ENCODE data around the gene IL1RAPL1. TPM values are rescaled to one million over a fixed set of nuclear protein-coding genes. Genes with fewer than 3 reads are reported as not detected.

The IL1RAPL1 gene
- polyA plus RNA-seq, 1 of the 3 experiments (the other 2 are of a cell fraction) = 2.8 TPM

DNA sequence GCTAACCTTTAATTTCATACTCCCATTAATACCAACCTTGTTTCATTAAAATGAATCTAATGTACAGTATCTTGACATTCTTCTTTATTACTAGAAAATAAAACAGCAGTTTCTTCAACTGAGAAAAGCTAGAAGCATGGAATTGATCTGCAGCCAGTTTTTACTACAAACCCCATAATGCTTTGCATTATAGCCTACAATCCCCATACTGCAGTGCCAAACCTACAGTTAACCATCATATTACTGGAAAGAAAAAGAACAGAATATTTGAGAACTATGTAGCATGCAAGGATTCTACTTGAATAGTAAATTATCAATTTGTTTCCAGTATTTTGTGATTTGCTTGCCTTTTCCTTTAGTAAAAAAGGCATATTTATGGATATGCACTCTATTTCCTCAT lies 3.2 kb upstream of the IL1RAPL1 start:
- no peak for TF ChIP-seq RFX5 (IDR thresholded peaks at IDR 0.05; ENCODE audit: low read length)
- no peak for TF ChIP-seq USF1 (IDR thresholded peaks at IDR 0.05; ENCODE audit: borderline replicate concordance, low read depth)
- no peak for TF ChIP-seq EZH2phosphoT487 (IDR thresholded peaks at IDR 0.05; ENCODE audit: borderline replicate concordance, low read depth)
- H3K27me3 ChIP-seq (ENCODE audit: insufficient read depth) = peaks cover 49% of the 10 kb centered on the region
- DNase-seq = no peak
- no peaks in the 10 kb centered on the region for H3K36me3 ChIP-seq (replicated peaks in 1 of 2; ENCODE audit: control insufficient read depth in 1 of 2, insufficient read depth in 2 of 2, low read length in 1 of 2)
- no peak overlapping the region for H3K9ac ChIP-seq
- H3K4me2 ChIP-seq = no peak overlapping the region
- no peaks in the 10 kb centered on the region for H3F3A ChIP-seq (replicated peaks; ENCODE audit: insufficient read depth)
- no peaks in the 10 kb centered on the region for H4K20me1 ChIP-seq (ENCODE audit: insufficient read depth)
- ChIA-PET CTCF (no interaction called here), POLR2A (no interaction called here)
- no peak overlapping the region for H3K27ac ChIP-seq (ENCODE audit: low read depth in 2 of 2, low read length in 1 of 2)
- no peaks in the 10 kb centered on the region for H3K4me1 ChIP-seq (ENCODE audit: control insufficient read depth in 1 of 2, insufficient read depth in 2 of 2, low read depth in 1 of 2, low read length in 1 of 2)
- H3K79me2 ChIP-seq (ENCODE audit: insufficient read depth) = no peaks in the 10 kb centered on the region
- 0 out of 2 replicates have a peak, but pooled peaks cover 3% of the 10 kb centered on the region for H3K9me2 ChIP-seq
- no peak overlapping the region for H3K4me3 ChIP-seq (ENCODE audit: low read depth in 2 of 2, low read length in 1 of 2)
- H2AFZ ChIP-seq (ENCODE audit: low read depth) = no peak overlapping the region
- H3K9me3 ChIP-seq = no peaks in the 10 kb centered on the region

DNA sequence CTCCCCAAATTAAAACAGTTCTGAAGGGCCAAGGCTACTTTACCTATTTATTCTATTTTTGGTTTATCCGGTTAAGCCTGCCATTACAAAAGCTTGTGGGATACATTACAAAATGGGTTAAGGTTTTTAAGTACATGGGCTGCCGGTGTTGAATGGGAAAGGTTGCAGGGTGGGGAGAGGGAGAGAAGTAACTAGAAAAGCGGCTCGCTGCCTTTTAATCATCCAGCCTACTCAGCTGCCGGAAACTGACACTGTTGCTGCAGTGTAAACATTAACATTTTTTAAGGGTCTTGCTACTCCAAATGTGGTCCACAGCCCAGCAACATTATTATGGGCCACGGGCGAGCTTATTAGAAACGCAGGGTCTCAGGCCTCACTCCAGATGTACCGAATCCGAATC lies 1.5 kb upstream of the IL1RAPL1 start:
- no peak overlapping the region for H3K4me2 ChIP-seq
- H3K79me2 ChIP-seq (ENCODE audit: insufficient read depth) = no peaks in the 10 kb centered on the region
- ChIA-PET CTCF (interaction anchor here (0.6 kb wide), 1 partner anchor 30 kb away, joined by 3 read pairs; no protein-coding TSS in a partner anchor), POLR2A (no interaction called here)
- no peak for TF ChIP-seq CHD2 (IDR thresholded peaks at IDR 0.05; ENCODE audit: low read length, partially characterized antibody)
- no peak for TF ChIP-seq EZH2phosphoT487 (IDR thresholded peaks at IDR 0.05; ENCODE audit: borderline replicate concordance, low read depth)
- no peak for TF ChIP-seq FOXJ3 (CRISPR knock-in tag; IDR thresholded peaks at IDR 0.05)
- TF ChIP-seq JUND (IDR thresholded peaks at IDR 0.05) = no peak
- no peak for TF ChIP-seq MEF2A (IDR thresholded peaks at IDR 0.05; ENCODE audit: borderline replicate concordance, low read depth)
- TF ChIP-seq USF2 (IDR thresholded peaks at IDR 0.05; ENCODE audit: borderline replicate concordance, low read depth, low read length) = no peak
- TF ChIP-seq, protein P1, sequence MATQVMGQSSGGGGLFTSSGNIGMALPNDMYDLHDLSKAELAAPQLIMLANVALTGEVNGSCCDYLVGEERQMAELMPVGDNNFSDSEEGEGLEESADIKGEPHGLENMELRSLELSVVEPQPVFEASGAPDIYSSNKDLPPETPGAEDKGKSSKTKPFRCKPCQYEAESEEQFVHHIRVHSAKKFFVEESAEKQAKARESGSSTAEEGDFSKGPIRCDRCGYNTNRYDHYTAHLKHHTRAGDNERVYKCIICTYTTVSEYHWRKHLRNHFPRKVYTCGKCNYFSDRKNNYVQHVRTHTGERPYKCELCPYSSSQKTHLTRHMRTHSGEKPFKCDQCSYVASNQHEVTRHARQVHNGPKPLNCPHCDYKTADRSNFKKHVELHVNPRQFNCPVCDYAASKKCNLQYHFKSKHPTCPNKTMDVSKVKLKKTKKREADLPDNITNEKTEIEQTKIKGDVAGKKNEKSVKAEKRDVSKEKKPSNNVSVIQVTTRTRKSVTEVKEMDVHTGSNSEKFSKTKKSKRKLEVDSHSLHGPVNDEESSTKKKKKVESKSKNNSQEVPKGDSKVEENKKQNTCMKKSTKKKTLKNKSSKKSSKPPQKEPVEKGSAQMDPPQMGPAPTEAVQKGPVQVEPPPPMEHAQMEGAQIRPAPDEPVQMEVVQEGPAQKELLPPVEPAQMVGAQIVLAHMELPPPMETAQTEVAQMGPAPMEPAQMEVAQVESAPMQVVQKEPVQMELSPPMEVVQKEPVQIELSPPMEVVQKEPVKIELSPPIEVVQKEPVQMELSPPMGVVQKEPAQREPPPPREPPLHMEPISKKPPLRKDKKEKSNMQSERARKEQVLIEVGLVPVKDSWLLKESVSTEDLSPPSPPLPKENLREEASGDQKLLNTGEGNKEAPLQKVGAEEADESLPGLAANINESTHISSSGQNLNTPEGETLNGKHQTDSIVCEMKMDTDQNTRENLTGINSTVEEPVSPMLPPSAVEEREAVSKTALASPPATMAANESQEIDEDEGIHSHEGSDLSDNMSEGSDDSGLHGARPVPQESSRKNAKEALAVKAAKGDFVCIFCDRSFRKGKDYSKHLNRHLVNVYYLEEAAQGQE (IDR thresholded peaks at IDR 0.05; ENCODE audit: low read depth, low read length) = no peak
- H3K27ac ChIP-seq (ENCODE audit: low read depth in 2 of 2, low read length in 1 of 2) = no peak overlapping the region
- H3K4me3 ChIP-seq (ENCODE audit: low read depth in 2 of 2, low read length in 1 of 2) = no peak overlapping the region
- no peaks in the 10 kb centered on the region for H3K9me3 ChIP-seq
- H4K20me1 ChIP-seq (ENCODE audit: insufficient read depth) = no peaks in the 10 kb centered on the region
- 21% methylated on average over 10 of the region's 10 CpGs for WGBS (ENCODE audit: low lambda C conversion rate)
- H2AFZ ChIP-seq (ENCODE audit: low read depth) = no peak overlapping the region
- no peak for DNase-seq
- peaks cover 43% of the 10 kb centered on the region for H3K27me3 ChIP-seq (ENCODE audit: insufficient read depth)
- H3K9ac ChIP-seq = no peak overlapping the region
- H3K9me2 ChIP-seq = 0 out of 2 replicates have a peak, but pooled peaks cover 3% of the 10 kb centered on the region
- H3K4me1 ChIP-seq (ENCODE audit: control insufficient read depth in 1 of 2, insufficient read depth in 2 of 2, low read depth in 1 of 2, low read length in 1 of 2) = no peaks in the 10 kb centered on the region
- no peaks in the 10 kb centered on the region for H3K36me3 ChIP-seq (replicated peaks in 1 of 2; ENCODE audit: control insufficient read depth in 1 of 2, insufficient read depth in 2 of 2, low read length in 1 of 2)
- H3F3A ChIP-seq (replicated peaks; ENCODE audit: insufficient read depth) = no peaks in the 10 kb centered on the region

All from SK-N-SH (cell line).